Gastrocnemius medialis (tissue), 4 donors: ENCODE results near the gene SREBF1. TPM values are rescaled to one million over a fixed set of nuclear protein-coding genes. Genes with fewer than 3 reads are reported as not detected.

Experiments
- ATAC-seq, 2 donors: fragments of 150-250 bp; one replicate each; pipeline ENCODE4 v1.9.1; 2016
- DNase-seq, 2 donors: peaks; one replicate each; pipeline ENCODE4 v3.0.0-alpha.2; 2019
- H3K27ac ChIP-seq, 4 donors: fragments of 200-600 bp; sonication (generic); 1 replicate in 1 of 4; 2 replicates in 3 of 4; pipeline ENCODE4 v1.5.1; 2016 to 2018; ENCODE audit warnings: mild to moderate bottlenecking in 2 of 4, moderate library complexity in 1 of 4
- H3K27me3 ChIP-seq, 3 donors: fragments of 200-600 bp; sonication (generic) in 2 of 3; 1 replicate in 1 of 3; 2 replicates in 2 of 3; pipeline versions ENCODE4 v1.5.1 to v1.6.0; 2016 to 2019; ENCODE audit warnings: mild to moderate bottlenecking in 1 of 3, moderate library complexity in 1 of 3
- H3K36me3 ChIP-seq, 2 donors: fragments of 200-600 bp; sonication (generic) in 1 of 2; one replicate each; pipeline ENCODE4 v1.5.1; 2017 to 2018
- H3K4me1 ChIP-seq, 2 donors: fragments of 200-600 bp; sonication (generic) in 1 of 2; one replicate each; pipeline ENCODE4 v1.5.1; 2016 to 2017; ENCODE audit warnings: mild to moderate bottlenecking in 2 of 2
- H3K4me3 ChIP-seq, 4 donors: fragments of 200-600 bp; sonication (generic) in 3 of 4; 1 replicate in 1 of 4; 2 replicates in 3 of 4; pipeline ENCODE4 v1.5.1; 2016 to 2019; ENCODE audit warnings: mild to moderate bottlenecking in 2 of 4
- H3K9me3 ChIP-seq, 3 donors: fragments of 200-600 bp; sonication (generic) in 2 of 3; 1 replicate in 1 of 3; 2 replicates in 2 of 3; pipeline ENCODE4 v1.5.1; 2016 to 2019
- CTCF ChIP-seq, 5 experiments: fragments of 450-650 bp in 3 of 5; fragments of 200-600 bp in 2 of 5; sonication (generic) in 2 of 5; IDR thresholded peaks in 4 of 5; conservative IDR thresholded peaks in 1 of 5; 1 replicate in 4 of 5; 2 replicates in 1 of 5; pipeline ENCODE4 v1.5.1; 2016 to 2019; ENCODE audit warnings: antibody characterized with exemption in 5 of 5, mild to moderate bottlenecking in 3 of 5, moderate library complexity in 3 of 5
- POLR2A ChIP-seq, 2 donors: fragments of 450-650 bp; IDR thresholded peaks; one replicate each; pipeline ENCODE4 v1.6.1; 2017; ENCODE audit warnings: antibody characterized with exemption in 2 of 2, mild to moderate bottlenecking in 2 of 2, moderate library complexity in 2 of 2
- in situ Hi-C, 4 donors: fragments of 200-750 bp; cut with MboI; loops; one replicate each; pipeline versions ENCODE4 v1.15.0 to v1.8.0; 2017; ENCODE audit warnings: low sequenced_read_pairs in 4 of 4
- intact Hi-C: fragments of 100-400 bp; cut with DNase I; formaldehyde crosslinking; loops from one replicate; pipeline ENCODE4 v1.15.1; 2023; ENCODE audit warnings: low total_unique reads
- total RNA-seq, 4 donors: library from RNA; depleted of rRNA; stranded (reverse); fragments of >200 nt; gene quantifications; one replicate each; pipeline versions ENCODE4 v1.1.0 to v1.2.3, GENCODE V29; 2016

SREBF1 gene
- total RNA-seq, 4 donors from 2014 or later = 11.1 to 64.5 (median 32.3) TPM

GRCh38 chr17:17795946-17796786, 40.6 kb downstream of the SREBF1 start:
- no peak overlapping the region for H3K27ac ChIP-seq
- intact Hi-C loops = no loop called here
- peaks cover 19 to 22% of the 10 kb centered on the region in 2 donors for H3K4me1 ChIP-seq
- TF ChIP-seq POLR2A (IDR thresholded peaks at IDR 0.05) (no peak), CTCF (IDR thresholded peaks at IDR 0.05 in 4 of 5, conservative IDR thresholded peaks at IDR 0.05 in 1 of 5) (no peak)
- no peak for ATAC-seq
- DNase-seq = no peak
- no peaks in the 10 kb centered on the region for H3K36me3 ChIP-seq
- no peaks in the 10 kb centered on the region for H3K9me3 ChIP-seq
- in situ Hi-C loops = loop anchor here in 1 of 4 donors (25.0 kb wide), 1 partner anchor 109 kb away; the partner anchor contains the start of gene RAI1
- H3K4me3 ChIP-seq = no peak overlapping the region
- no peaks in the 10 kb centered on the region for H3K27me3 ChIP-seq

GRCh38 chr17:17795296-17795695, 41.5 kb downstream of the SREBF1 start:
- intact Hi-C loops = no loop called here
- Histone ChIP-seq H3K36me3 (no peaks in the 10 kb centered on the region), H3K9me3 (no peaks in the 10 kb centered on the region), H3K4me1 (peaks cover 20 to 30% of the 10 kb centered on the region in 2 donors), H3K27me3 (no peaks in the 10 kb centered on the region), H3K27ac (no peak overlapping the region), H3K4me3 (no peak overlapping the region)
- in situ Hi-C loops = loop anchor here in 1 of 4 donors (25.0 kb wide), 1 partner anchor 108 kb away; the partner anchor contains the start of gene RAI1
- ATAC-seq (no peak), DNase-seq (no peak)
- TF ChIP-seq CTCF (IDR thresholded peaks at IDR 0.05 in 4 of 5, conservative IDR thresholded peaks at IDR 0.05 in 1 of 5) = no peak
- no peak for TF ChIP-seq POLR2A (IDR thresholded peaks at IDR 0.05)

DNA sequence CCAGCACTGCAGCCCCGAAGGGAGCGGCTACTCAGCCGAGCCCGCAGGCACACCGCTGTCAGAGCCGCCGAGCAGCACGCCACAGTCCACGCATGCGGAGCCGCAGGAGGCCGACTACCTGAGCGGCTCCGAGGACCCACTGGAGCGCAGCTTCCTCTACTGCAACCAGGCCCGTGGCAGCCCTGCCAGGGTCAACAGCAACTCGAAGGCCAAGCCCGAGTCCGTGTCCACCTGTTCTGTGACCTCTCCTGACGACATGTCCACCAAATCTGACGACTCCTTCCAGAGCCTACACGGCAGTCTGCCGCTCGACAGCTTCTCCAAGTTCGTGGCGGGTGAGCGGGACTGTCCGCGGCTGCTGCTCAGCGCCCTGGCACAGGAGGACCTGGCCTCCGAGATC, 42.4 kb downstream of the SREBF1 start:
- H3K27ac ChIP-seq = no peak overlapping the region
- TF ChIP-seq CTCF (IDR thresholded peaks at IDR 0.05 in 4 of 5, conservative IDR thresholded peaks at IDR 0.05 in 1 of 5) (no peak), POLR2A (IDR thresholded peaks at IDR 0.05) (no peak)
- intact Hi-C loops = no loop called here
- H3K4me3 ChIP-seq = no peak overlapping the region
- H3K36me3 ChIP-seq = no peaks in the 10 kb centered on the region
- no peaks in the 10 kb centered on the region for H3K9me3 ChIP-seq
- DNase-seq = no peak
- in situ Hi-C loops = loop anchor here in 1 of 4 donors (25.0 kb wide), 1 partner anchor 107 kb away; the partner anchor contains the start of gene RAI1
- no peak for ATAC-seq
- H3K27me3 ChIP-seq = no peaks in the 10 kb centered on the region
- peaks cover 24 to 36% of the 10 kb centered on the region in 2 donors for H3K4me1 ChIP-seq

- ATAC-seq (no peak), DNase-seq (no peak)
- in situ Hi-C loops (loop anchor here in 1 of 4 donors (25.0 kb wide), 1 partner anchor 106 kb away; the partner anchor contains the start of gene RAI1), intact Hi-C loops (no loop called here)
- Histone ChIP-seq H3K36me3 (no peaks in the 10 kb centered on the region), H3K4me3 (no peak overlapping the region), H3K27ac (no peak overlapping the region), H3K4me1 (peaks cover 24 to 36% of the 10 kb centered on the region in 2 donors), H3K27me3 (no peaks in the 10 kb centered on the region), H3K9me3 (no peaks in the 10 kb centered on the region)
- TF ChIP-seq POLR2A (IDR thresholded peaks at IDR 0.05) (no peak), CTCF (IDR thresholded peaks at IDR 0.05 in 4 of 5, conservative IDR thresholded peaks at IDR 0.05 in 1 of 5) (no peak)
These were observed 43.2 kb downstream of the SREBF1 start for GRCh38 chr17:17793378-17794214.
